Erythroblast (primary cell): ENCODE results near the gene PPARG.
"Not testable (repeated sequence)": the region's sequence is repeated elsewhere in the genome, so short reads cannot be mapped to it uniquely, and the experiment has no call there.

ENCODE experiments used
- DNase-seq, 2 experiments: peaks; one replicate each; lab custom pipeline; 2025; lab: John Stamatoyannopoulos, UW
- GATA1 ChIP-seq: IDR thresholded peaks from 2 replicates; pipeline ENCODE4 v1.6.1; 2011; ENCODE audit warnings: low read depth, mild to moderate bottlenecking, control low read depth, low read length, moderate library complexity
- POLR2A ChIP-seq: IDR thresholded peaks from 2 replicates; pipeline ENCODE4 v1.6.1; 2011; ENCODE audit warnings: mild to moderate bottlenecking, low read length

PPARG gene

GRCh38 chr3:12268049-12268735 lies 20.7 kb upstream of the PPARG start:
- no peak for DNase-seq
- TF ChIP-seq POLR2A: no peak
- TF ChIP-seq GATA1: no peak

GRCh38 chr3:12270976-12271375 lies 17.9 kb upstream of the PPARG start:
- TF ChIP-seq POLR2A (no peak), GATA1 (no peak)
- no peak for DNase-seq

- TF ChIP-seq GATA1 (no peak), POLR2A (no peak)
- no peak for DNase-seq
Measured at GRCh38 chr3:12273045-12273695, 15.7 kb upstream of the PPARG start.

- no peak for TF ChIP-seq GATA1
- TF ChIP-seq POLR2A: no peak
- DNase-seq: no peak
Measured at GRCh38 chr3:12275974-12276650, 12.8 kb upstream of the PPARG start.

DNA sequence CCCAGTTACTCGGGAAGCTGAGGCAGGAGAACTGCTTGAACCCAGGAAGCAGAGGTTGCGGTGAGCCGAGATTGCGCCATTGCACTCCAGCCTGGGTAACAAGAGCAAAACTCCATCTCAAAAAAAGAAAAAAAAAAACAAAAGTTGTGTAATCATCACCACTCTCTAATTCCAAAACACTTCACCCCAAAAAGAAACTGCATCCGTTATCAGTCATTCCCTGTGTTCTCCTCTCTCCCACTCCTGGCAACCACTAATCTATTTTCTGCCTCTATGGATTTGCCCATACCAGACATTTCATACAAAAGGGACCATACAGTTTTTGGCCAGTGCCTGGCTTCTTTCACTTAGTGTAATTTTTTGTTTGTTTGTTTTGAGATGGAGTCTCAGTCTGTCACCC lies 12.0 kb upstream of the PPARG start:
- not testable (repeated sequence) for DNase-seq

- no peak for TF ChIP-seq POLR2A
- TF ChIP-seq GATA1: no peak
- no peak for DNase-seq
Measured at GRCh38 chr3:12278566-12278965, 10.3 kb upstream of the PPARG start.

GRCh38 chr3:12279591-12280326 lies 9.1 kb upstream of the PPARG start:
- TF ChIP-seq GATA1: no peak
- no peak for TF ChIP-seq POLR2A

GRCh38 chr3:12280357-12280806 lies 8.5 kb upstream of the PPARG start:
- TF ChIP-seq POLR2A: no peak
- no peak for TF ChIP-seq GATA1
- no peak for DNase-seq

More at GRCh38 chr3:12279591-12280326, 9.1 kb upstream of the PPARG start:
- DNase-seq: no peak

DNA sequence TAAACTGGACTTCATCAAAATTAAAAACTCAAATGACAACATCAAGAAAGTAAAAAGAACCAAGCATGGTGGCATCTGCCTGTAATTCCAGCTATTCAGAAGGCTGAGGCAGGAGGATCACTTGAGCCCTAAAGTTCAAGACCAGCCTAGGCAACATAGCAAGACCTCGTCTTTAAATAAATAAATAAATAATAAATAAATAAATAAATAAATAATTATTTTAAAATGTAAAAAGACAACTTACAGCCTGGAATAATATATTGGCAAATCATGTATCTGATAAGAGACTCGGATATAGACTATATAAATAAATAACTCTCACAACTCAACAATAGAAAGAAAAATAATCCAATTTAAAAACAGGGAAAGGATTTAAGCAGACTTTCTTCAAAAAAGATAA lies 4.3 kb upstream of the PPARG start:
- TF ChIP-seq POLR2A (no peak), GATA1 (no peak)
- no peak for DNase-seq

- no peak for TF ChIP-seq GATA1
Measured at GRCh38 chr3:12285003-12285555, 3.8 kb upstream of the PPARG start.

DNA sequence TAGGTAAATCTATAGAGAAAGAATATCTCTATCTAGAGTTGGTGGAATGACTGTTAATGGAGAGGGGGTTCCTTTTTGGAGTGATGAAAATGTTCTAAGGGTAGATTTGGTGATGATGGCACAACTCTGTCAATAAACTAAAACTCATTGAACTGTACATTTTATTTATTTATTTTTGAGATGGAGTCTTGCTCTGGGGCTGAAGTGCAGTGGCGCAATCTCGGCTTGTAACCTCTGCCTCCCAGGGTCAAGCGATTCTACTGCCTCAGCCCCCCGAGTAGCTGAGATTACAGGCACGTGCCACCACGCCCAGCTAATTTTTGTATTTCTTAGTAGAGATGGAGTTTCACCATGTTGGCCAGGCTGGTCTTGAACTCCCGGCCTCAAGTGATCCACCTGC lies 3.1 kb upstream of the PPARG start:
- DNase-seq: not testable (repeated sequence)

More at GRCh38 chr3:12285003-12285555, 3.8 kb upstream of the PPARG start:
- no peak for DNase-seq

GRCh38 chr3:12286504-12286903 lies 2.4 kb upstream of the PPARG start:
- no peak for DNase-seq
- TF ChIP-seq GATA1: no peak
- TF ChIP-seq POLR2A: no peak

DNA sequence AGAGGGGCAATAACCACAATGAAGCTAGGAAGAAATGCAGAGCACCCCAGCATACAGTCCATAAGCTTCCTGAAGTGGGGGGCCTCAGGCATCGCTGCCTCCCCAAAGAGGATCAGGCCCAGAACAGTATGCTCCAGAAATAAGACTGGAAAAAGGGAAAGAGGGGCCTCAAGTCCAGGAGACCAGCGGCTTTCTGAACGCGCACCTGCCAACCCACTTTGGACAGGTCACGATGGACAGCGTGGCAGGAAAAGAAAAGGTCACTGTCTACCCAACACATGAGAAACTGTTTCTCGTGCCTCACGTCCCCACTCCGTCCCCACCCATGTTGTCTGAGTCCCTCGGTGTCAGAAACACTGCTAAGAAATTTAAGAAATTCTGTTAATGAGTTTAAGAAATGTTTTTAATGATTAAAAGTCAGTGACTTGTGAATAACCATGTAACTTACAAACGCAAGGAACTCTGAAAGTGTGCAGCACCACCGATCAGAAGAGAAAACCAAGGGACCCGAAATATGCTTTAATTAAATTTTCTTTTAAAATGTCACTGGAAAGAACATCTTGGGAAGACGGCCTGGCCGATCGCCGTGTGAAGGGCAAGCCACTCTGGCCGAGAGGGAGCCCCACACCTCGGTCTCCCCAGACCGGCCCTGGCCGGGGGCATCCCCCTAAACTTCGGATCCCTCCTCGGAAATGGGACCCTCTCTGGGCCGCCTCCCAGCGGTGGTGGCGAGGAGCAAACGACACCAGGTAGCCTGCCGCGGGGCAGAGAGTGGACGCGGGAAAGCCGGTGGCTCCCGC lies 1.7 kb upstream of the PPARG start:
- DNase-seq: no peak

More for the DNA sequence above, 1.7 kb upstream of the PPARG start:
- no peak for TF ChIP-seq GATA1
- no peak for TF ChIP-seq POLR2A
